Measurements from ENCODE around the gene RABL6. TPM values are rescaled to one million over a fixed set of nuclear protein-coding genes. Genes with fewer than 3 reads are reported as not detected.
"Not testable (repeated sequence)": the region's sequence is repeated elsewhere in the genome, so short reads cannot be mapped to it uniquely, and the experiment has no call there.

RABL6 gene
- total and polyA plus RNA-seq, 8 donors, result 49.5 to 80.8 (median 62.3) TPM

DNA sequence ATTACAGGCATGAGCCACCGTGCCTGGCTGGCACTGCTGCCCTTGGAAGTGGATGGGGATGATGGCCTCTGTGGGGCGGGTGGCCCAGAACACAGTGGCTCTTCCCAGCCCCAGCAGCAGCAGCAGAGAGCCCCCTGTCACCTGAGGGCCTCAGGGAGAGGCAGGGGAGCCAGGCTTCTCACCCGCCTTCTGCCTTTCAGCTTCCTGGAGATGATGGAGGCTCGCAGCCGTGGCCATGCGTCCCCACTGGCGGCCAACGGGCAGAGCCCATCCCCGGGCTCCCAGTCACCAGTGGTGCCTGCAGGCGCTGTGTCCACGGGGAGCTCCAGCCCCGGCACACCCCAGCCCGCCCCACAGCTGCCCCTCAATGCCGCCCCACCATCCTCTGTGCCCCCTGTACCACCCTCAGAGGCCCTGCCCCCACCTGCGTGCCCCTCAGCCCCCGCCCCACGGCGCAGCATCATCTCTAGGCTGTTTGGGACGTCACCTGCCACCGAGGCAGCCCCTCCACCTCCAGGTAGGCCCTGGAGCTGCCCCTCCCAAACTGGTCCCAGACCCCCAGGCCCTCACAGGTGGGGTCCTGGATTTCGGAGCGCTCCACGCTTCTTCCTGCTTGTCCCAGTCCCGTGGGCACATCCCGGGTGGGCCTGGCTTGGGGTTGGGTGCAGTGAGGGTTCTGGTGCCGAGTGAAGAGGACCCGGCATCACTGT, 29.6 kb downstream of the RABL6 start:
- no peak for ATAC-seq
- intact Hi-C loops (cut with DNase I), result no loop called here

DNA sequence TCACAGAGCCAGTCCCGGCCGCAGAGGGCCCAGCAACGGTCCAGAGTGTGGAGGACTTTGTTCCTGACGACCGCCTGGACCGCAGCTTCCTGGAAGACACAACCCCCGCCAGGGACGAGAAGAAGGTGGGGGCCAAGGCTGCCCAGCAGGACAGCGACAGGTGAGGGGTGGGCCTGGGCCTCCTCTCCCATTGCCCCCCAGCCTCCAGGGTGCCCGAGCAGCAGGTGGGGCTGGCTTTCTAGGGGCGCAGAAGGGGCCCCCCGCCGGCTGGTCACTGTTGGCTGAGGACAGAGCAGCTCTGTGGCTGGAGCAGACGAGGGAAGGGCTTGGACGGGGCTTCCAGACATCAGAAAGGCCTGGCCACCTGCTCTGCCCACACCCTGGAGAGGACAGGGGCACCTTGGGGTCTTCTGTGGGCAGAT, 30.1 kb downstream of the RABL6 start:
- Histone ChIP-seq H3K36me3 (peaks cover 0 to 69% of the 10 kb centered on the region in 2 donors), H3K4me1 (peaks cover 13 to 16% of the 10 kb centered on the region in 2 donors)
- H3K4me3 ChIP-seq; intact Hi-C loops (cut with DNase I); H3K27me3 ChIP-seq; H3K27ac ChIP-seq; ATAC-seq; H3K9me3 ChIP-seq: not testable (repeated sequence)
- peak in 1 of 4 donors; percentile 61 for DNase-seq

More for the DNA sequence above, 29.6 kb downstream of the RABL6 start:
- H3K27ac ChIP-seq, result no peak overlapping the region
- TF ChIP-seq, protein P1, sequence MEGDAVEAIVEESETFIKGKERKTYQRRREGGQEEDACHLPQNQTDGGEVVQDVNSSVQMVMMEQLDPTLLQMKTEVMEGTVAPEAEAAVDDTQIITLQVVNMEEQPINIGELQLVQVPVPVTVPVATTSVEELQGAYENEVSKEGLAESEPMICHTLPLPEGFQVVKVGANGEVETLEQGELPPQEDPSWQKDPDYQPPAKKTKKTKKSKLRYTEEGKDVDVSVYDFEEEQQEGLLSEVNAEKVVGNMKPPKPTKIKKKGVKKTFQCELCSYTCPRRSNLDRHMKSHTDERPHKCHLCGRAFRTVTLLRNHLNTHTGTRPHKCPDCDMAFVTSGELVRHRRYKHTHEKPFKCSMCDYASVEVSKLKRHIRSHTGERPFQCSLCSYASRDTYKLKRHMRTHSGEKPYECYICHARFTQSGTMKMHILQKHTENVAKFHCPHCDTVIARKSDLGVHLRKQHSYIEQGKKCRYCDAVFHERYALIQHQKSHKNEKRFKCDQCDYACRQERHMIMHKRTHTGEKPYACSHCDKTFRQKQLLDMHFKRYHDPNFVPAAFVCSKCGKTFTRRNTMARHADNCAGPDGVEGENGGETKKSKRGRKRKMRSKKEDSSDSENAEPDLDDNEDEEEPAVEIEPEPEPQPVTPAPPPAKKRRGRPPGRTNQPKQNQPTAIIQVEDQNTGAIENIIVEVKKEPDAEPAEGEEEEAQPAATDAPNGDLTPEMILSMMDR (IDR thresholded peaks at IDR 0.05), result no peak
- no peak overlapping the region for H3K4me3 ChIP-seq
- peaks cover 0 to 75% of the 10 kb centered on the region in 2 donors for H3K36me3 ChIP-seq
- H3K4me1 ChIP-seq, result peaks cover 10% of the 10 kb centered on the region in 2 donors
- H3K9me3 ChIP-seq, result no peaks in the 10 kb centered on the region
- peak in 1 of 4 donors; percentile 62 for DNase-seq
- no peaks in the 10 kb centered on the region for H3K27me3 ChIP-seq

DNA sequence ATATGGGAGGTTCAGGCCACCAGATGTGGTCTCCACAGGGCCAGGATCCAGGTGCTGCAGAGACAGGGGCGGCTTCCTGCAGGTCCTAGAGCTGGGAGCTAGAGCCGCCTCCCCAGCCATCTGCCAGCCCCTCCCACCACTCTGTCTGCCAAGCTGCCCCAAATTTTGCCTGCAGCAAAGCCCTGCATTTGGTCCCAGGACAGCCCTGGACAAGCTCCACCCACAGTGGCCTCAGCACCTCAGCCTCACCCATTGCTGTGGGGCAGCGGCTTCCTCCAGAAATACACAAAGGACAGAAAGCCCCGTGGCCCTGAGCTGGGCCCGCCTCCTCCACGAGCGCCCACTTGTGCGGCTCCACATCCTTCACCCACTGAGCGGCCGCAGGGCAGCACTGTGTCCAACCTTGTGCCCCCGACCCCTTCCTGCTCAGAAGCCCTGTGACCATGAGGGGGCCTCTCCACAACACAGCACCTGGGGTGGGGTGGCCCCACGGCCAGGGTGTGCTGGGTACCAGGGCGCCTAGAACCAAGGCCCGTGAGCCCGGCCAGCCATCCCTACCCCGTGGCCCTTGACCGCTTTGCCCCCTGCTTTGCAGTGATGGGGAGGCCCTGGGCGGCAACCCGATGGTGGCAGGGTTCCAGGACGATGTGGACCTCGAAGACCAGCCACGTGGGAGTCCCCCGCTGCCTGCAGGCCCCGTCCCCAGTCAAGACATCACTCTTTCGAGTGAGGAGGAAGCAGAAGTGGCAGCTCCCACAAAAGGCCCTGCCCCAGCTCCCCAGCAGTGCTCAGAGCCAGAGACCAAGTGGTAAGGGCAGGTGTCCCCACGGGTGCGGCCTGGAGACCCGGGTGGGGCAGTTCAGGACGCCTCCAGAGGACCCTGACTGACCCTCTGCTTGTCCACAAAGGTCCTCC, 30.8 kb downstream of the RABL6 start:
- intact Hi-C loops (cut with DNase I), result no loop called here
- no peak for ATAC-seq
- H3K4me1 ChIP-seq, result peaks cover 13 to 23% of the 10 kb centered on the region in 2 donors

DNA sequence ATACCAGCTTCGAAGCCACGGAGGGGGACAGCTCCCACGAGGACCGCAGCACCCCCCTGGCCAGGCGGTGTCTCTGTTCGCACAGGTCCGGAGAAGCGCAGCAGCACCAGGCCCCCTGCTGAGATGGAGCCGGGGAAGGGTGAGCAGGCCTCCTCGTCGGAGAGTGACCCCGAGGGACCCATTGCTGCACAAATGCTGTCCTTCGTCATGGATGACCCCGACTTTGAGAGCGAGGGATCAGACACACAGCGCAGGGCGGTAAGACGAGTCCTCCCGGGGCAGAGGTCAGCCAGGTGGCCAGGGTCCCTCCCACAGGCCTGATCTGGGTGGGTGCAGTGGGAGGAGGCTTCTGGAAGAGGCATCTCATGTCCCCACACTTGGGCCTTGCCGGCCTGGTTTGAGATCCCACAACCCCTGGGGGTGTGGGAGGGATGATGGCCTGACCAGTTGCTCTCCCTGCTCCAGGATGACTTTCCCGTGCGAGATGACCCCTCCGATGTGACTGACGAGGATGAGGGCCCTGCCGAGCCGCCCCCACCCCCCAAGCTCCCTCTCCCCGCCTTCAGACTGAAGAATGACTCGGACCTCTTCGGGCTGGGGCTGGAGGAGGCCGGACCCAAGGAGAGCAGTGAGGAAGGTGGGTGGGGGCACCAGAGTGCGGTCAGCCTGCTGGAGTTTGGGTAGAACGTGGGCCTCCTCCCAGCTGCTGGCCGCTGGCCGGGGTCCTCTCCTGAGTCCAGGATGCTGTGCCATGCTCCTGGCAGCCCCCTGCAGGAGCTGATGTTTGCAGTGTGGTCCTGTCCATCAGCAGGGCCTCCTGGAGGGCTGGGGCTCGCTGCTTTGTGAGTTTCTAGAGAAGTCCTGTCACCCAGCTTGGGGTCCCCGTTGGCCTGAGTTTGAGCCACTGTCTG, 31.7 kb downstream of the RABL6 start:
- Histone ChIP-seq H3K9me3 (no peaks in the 10 kb centered on the region), H3K4me1 (peaks cover 21 to 32% of the 10 kb centered on the region in 2 donors), H3K27ac (no peak overlapping the region), H3K36me3 (peaks cover 0 to 63% of the 10 kb centered on the region in 2 donors), H3K4me3 (no peak overlapping the region), H3K27me3 (peaks cover 12 to 21% of the 10 kb centered on the region in 2 donors)
- no peak for ATAC-seq
- DNase-seq, result no peak
- intact Hi-C loops (cut with DNase I), result no loop called here
- TF ChIP-seq, protein P1 (IDR thresholded peaks at IDR 0.05), result no peak

More for the DNA sequence above, 30.8 kb downstream of the RABL6 start:
- no peak overlapping the region for H3K27ac ChIP-seq
- TF ChIP-seq, protein P1 (IDR thresholded peaks at IDR 0.05), result no peak
- no peak for DNase-seq
- H3K9me3 ChIP-seq, result no peaks in the 10 kb centered on the region
- no peak overlapping the region for H3K4me3 ChIP-seq
- H3K27me3 ChIP-seq, result peaks cover 5 to 12% of the 10 kb centered on the region in 2 donors
- H3K36me3 ChIP-seq, result peaks cover 0 to 67% of the 10 kb centered on the region in 2 donors
